BLaER1 treated with 17β-estradiol and CSF1 and Interleukin-3, amounts not matched to agents 10 nM and 100 nM (cell line): ENCODE results near the gene GPHB5.

Experiments used
- H3K27ac ChIP-seq, 11 experiments: shearing (Covaris generic); formaldehyde crosslinking; 2 replicates each; pipeline ENCODE4 v1.8.1; 2022
- H3K27me3 ChIP-seq, 11 experiments: shearing (Covaris generic); formaldehyde crosslinking; 2 replicates each; pipeline ENCODE4 v1.8.1; 2022
- H3K36me3 ChIP-seq, 11 experiments: shearing (Covaris generic); formaldehyde crosslinking; 2 replicates each; pipeline ENCODE4 v1.8.1; 2022
- H3K4me1 ChIP-seq, 10 experiments: shearing (Covaris generic); formaldehyde crosslinking; 2 replicates each; pipeline ENCODE4 v1.8.1; 2022
- H3K4me2 ChIP-seq, 11 experiments: shearing (Covaris generic); formaldehyde crosslinking; 2 replicates each; pipeline ENCODE4 v1.8.1; 2022
- H3K4me3 ChIP-seq, 10 experiments: shearing (Covaris generic); formaldehyde crosslinking; 2 replicates each; pipeline ENCODE4 v1.8.1; 2022
- H3K9ac ChIP-seq, 11 experiments: shearing (Covaris generic); formaldehyde crosslinking; 2 replicates each; pipeline ENCODE4 v1.8.1; 2022
- H3K9me3 ChIP-seq, 11 experiments: shearing (Covaris generic); formaldehyde crosslinking; replicated peaks in 1 of 11; 2 replicates each; pipeline ENCODE4 v1.8.1; 2022
- H4K20me1 ChIP-seq, 11 experiments: shearing (Covaris generic); formaldehyde crosslinking; 2 replicates each; pipeline ENCODE4 v1.8.1; 2022
- Cebpa-rat ChIP-seq, 11 experiments: shearing (Covaris generic); IDR thresholded peaks; 2 replicates each; pipeline ENCODE4 v1.8.1; 2022

The GPHB5 gene

DNA sequence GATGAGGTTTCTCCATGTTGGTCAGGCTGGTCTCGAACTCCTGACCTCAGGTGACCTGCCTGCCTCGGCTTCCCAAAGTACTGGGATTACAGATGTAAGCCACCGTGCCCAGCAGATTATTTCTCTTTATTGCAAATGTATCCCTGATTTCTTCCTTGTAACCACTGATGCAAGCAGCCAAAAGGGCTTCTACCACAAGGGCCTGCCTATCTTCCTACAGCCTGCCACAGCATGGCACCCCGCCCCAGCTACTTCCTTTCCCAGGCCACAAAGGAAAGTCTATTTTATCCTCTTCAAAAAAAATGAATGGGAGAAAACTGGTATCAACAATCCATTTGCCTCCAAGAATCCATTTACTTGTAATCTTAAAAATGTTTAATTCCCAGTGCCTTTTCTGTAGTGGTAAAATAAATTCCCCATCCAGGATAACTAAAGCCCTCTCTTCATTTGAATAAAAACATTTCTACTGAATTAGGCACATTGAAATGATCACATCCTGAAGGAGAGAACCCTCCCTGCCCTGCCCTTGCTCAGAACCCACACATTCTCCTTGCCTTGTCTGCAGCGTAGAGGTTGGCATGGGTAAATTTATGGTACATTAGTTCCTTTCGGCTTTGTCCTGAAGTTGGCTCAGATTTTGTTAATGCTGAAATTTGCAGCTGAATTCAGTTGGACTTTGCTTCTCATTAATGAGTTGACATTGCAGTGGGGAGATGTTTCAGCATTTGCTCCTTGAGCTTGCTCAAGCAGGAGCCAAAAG, 19.2 kb downstream of the GPHB5 start:
- Histone ChIP-seq H3K36me3 (no peaks in the 10 kb centered on the region), H3K9ac (no peak overlapping the region), H4K20me1 (no peaks in the 10 kb centered on the region), H3K9me3 (peaks cover 0 to 2% (median 0%) of the 10 kb centered on the region in 11 experiments; a peak in 2 of 22 replicates), H3K4me1 (peaks cover 31 to 43% (median 38%) of the 10 kb centered on the region in 10 experiments), H3K4me3 (no peak overlapping the region), H3K27me3 (no peaks in the 10 kb centered on the region), H3K4me2 (peak overlapping the region; percentile 5 to 65 (median 52); a peak in 21 of 22 replicates), H3K27ac (0 out of 22 replicates have a peak overlapping the region, but pooled peaks of 1 of the 11 experiments have one; percentile 8)
- TF ChIP-seq Cebpa-rat (IDR thresholded peaks at IDR 0.05), result no peak

DNA sequence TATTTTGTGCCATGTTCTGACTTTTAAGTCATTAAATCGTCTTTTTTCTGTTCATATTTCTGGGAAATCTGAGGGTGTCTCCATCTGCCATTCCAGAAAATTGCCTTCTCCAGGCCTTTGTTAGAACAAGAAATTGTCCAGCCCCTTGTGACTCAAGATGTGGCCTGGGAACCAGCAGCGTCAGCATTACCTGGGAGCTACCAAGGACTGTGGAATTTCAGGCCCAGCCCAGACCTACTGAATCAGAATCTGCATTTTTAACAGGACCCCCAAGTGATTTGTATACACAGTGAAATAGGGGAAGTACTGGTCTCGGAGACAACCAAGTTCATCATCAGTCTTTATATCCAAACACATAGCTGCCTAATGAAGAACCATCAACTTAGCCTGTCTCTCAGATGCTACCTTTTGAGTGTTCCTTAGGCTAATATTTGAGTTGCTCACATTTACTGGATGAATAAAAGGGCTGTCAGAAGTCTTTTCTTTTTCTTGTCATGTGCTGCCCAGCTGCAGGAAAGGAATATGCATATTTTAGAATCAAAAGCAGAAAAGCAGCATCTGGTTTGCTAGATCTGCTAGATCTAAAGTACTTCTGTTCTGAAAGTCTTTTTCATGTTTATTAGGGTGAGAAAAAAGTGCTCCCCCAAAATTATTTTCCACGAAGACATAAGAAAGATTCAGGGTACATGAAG, 21.2 kb downstream of the GPHB5 start:
- TF ChIP-seq Cebpa-rat (IDR thresholded peaks at IDR 0.05), result no peak
- Histone ChIP-seq H3K4me2 (0 out of 22 replicates have a peak overlapping the region, but pooled peaks of 1 of the 11 experiments have one; percentile 53), H3K27ac (no peak overlapping the region), H4K20me1 (no peaks in the 10 kb centered on the region), H3K27me3 (no peaks in the 10 kb centered on the region), H3K9me3 (peaks cover 0 to 6% (median 0%) of the 10 kb centered on the region in 11 experiments; a peak in 3 of 22 replicates), H3K9ac (no peak overlapping the region), H3K36me3 (no peaks in the 10 kb centered on the region), H3K4me3 (no peak overlapping the region), H3K4me1 (peaks cover 35 to 60% (median 42%) of the 10 kb centered on the region in 10 experiments)

GRCh38 chr14:63296060-63296563, 22.6 kb downstream of the GPHB5 start:
- Histone ChIP-seq H3K4me2 (peak overlapping the region; percentile 53 to 77 (median 59); a peak in 20 of 22 replicates), H3K4me3 (no peak overlapping the region), H4K20me1 (no peaks in the 10 kb centered on the region)

DNA sequence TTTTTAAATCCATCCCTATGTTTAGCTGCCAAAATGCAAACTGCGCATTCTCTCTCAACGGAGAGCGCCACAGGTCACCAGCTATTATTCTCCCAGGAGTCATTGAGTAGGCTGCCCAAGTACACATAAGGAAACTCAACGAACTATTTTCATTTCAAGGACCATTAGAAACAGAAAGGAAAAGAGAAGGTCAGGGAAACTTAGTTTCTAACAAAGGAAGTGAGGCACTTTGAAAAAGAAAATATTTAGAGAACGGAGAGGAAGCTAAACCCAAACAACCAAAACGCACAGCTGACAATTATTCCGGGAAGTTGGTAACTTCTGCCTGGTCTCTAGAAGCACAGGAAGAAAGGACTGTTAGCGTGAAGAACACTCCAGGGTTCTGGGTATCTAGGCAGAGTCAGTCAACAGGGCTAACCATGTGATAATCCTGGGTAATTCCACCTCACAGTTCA, 23.5 kb downstream of the GPHB5 start:
- peak overlapping the region; percentile 53 to 77 (median 59) for H3K4me2 ChIP-seq
- no peak for TF ChIP-seq Cebpa-rat (IDR thresholded peaks at IDR 0.05)
- peak overlapping the region in 1 of 10 experiments; percentile 11; a peak in 3 of 20 replicates for H3K4me3 ChIP-seq
- H3K27ac ChIP-seq, result peak overlapping the region; percentile 47 to 67 (median 63); a peak in 21 of 22 replicates
- H3K36me3 ChIP-seq, result no peaks in the 10 kb centered on the region
- peaks cover 35 to 60% (median 42%) of the 10 kb centered on the region in 10 experiments for H3K4me1 ChIP-seq
- peak overlapping the region in 6 of 11 experiments; percentile 6 to 49 (median 44); a peak in 11 of 22 replicates for H3K9ac ChIP-seq
- no peaks in the 10 kb centered on the region for H3K27me3 ChIP-seq
- no peaks in the 10 kb centered on the region for H4K20me1 ChIP-seq
- peaks cover 0 to 6% (median 0%) of the 10 kb centered on the region in 11 experiments; a peak in 3 of 22 replicates for H3K9me3 ChIP-seq

More at GRCh38 chr14:63296060-63296563, 22.6 kb downstream of the GPHB5 start:
- Histone ChIP-seq H3K4me1 (peaks cover 35 to 60% (median 42%) of the 10 kb centered on the region in 10 experiments), H3K9me3 (peaks cover 0 to 6% (median 0%) of the 10 kb centered on the region in 11 experiments; a peak in 3 of 22 replicates), H3K9ac (no peak overlapping the region), H3K27ac (peak overlapping the region in 9 of 11 experiments; percentile 47 to 67 (median 63); a peak in 10 of 22 replicates), H3K36me3 (no peaks in the 10 kb centered on the region), H3K27me3 (no peaks in the 10 kb centered on the region)
- TF ChIP-seq Cebpa-rat (IDR thresholded peaks at IDR 0.05), result no peak

DNA sequence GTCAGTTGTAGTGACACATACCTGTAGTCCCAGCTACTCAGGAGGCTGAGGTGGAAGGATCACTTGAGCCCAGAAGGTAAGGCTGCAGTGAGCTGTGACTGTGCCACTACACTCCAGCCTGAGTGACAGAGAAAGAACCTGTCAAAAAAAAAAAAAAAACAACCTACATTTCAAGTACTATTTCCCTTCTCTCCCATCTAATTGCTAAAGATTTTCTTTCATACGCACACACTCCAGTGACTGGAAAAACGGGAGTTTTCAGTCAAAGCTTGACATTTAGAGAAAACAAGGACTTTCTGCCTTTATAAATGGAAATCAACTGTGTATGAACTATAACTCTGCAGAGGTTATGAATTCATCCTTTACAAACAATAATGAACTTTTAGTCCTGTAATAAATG, 25.9 kb downstream of the GPHB5 start:
- Histone ChIP-seq H3K4me1 (peaks cover 23 to 43% (median 28%) of the 10 kb centered on the region in 10 experiments), H3K9me3 (peaks cover 0 to 6% (median 0%) of the 10 kb centered on the region in 11 experiments; a peak in 3 of 22 replicates), H3K27ac (no peak overlapping the region), H4K20me1 (no peaks in the 10 kb centered on the region), H3K9ac (no peak overlapping the region), H3K4me2 (peak overlapping the region in 5 of 11 experiments; percentile 16 to 54 (median 27); a peak in 5 of 22 replicates), H3K36me3 (no peaks in the 10 kb centered on the region), H3K4me3 (no peak overlapping the region), H3K27me3 (no peaks in the 10 kb centered on the region)
- TF ChIP-seq Cebpa-rat (IDR thresholded peaks at IDR 0.05), result no peak

GRCh38 chr14:63290741-63291430, 27.8 kb downstream of the GPHB5 start:
- Histone ChIP-seq H4K20me1 (no peaks in the 10 kb centered on the region), H3K36me3 (no peaks in the 10 kb centered on the region), H3K9ac (no peak overlapping the region), H3K27ac (no peak overlapping the region), H3K4me2 (no peak overlapping the region), H3K9me3 (peaks cover 0 to 6% (median 0%) of the 10 kb centered on the region in 11 experiments; a peak in 3 of 22 replicates), H3K4me1 (peaks cover 13 to 30% (median 18%) of the 10 kb centered on the region in 10 experiments), H3K4me3 (no peak overlapping the region), H3K27me3 (no peaks in the 10 kb centered on the region)
- no peak for TF ChIP-seq Cebpa-rat (IDR thresholded peaks at IDR 0.05)

DNA sequence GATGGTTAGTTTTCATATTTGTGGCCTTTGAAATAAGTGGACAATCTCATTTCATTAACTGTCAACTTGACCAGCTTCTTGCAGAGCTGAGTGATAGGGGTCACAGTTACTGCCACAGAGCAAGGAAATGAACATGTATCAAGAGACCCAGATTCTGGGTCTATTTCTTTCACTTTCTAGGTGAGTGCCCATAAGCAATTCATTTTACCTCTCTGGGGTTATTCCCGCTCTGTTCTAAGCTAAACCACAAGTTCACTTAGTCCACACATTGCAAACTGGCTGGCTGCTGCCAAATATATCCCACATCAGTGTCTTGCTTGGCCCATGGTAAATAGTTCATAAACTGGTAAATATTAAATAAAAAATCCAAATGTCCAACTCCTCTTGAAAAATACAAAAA, 29.9 kb downstream of the GPHB5 start:
- TF ChIP-seq Cebpa-rat (IDR thresholded peaks at IDR 0.05), result no peak
- H3K4me2 ChIP-seq, result no peak overlapping the region
- H3K27ac ChIP-seq, result no peak overlapping the region
- H3K4me3 ChIP-seq, result no peak overlapping the region
- peaks cover 0 to 10% (median 5%) of the 10 kb centered on the region in 10 experiments; a peak in 7 of 20 replicates for H3K4me1 ChIP-seq
- H3K36me3 ChIP-seq, result no peaks in the 10 kb centered on the region
- H3K9ac ChIP-seq, result no peak overlapping the region
- peaks cover 0 to 4% (median 0%) of the 10 kb centered on the region in 11 experiments; a peak in 1 of 22 replicates for H3K9me3 ChIP-seq
- H4K20me1 ChIP-seq, result no peaks in the 10 kb centered on the region
- no peaks in the 10 kb centered on the region for H3K27me3 ChIP-seq

GRCh38 chr14:63287666-63288483, 30.9 kb downstream of the GPHB5 start:
- Histone ChIP-seq H3K27me3 (no peaks in the 10 kb centered on the region), H3K4me3 (no peak overlapping the region), H4K20me1 (no peaks in the 10 kb centered on the region), H3K9ac (no peak overlapping the region), H3K9me3 (no peaks in the 10 kb centered on the region), H3K36me3 (no peaks in the 10 kb centered on the region), H3K4me1 (peaks cover 0 to under 1% (median 0%) of the 10 kb centered on the region in 10 experiments; a peak in 4 of 20 replicates), H3K4me2 (no peak overlapping the region), H3K27ac (no peak overlapping the region)
- 0 out of 22 replicates have a peak, but pooled peaks of 1 of the 11 experiments have one; percentile 16 for TF ChIP-seq Cebpa-rat (IDR thresholded peaks at IDR 0.05)
